GOT3 (cell line): ENCODE measurements around the gene SGMS1.

Experiments
- DNase-seq: peaks from one replicate; lab custom pipeline; 2025; ENCODE audit warnings: mixed read lengths; lab: John Stamatoyannopoulos, UW

SGMS1 gene

GRCh38 chr10:50610368-50610767, 13.4 kb downstream of the SGMS1 start:
- no peak for DNase-seq

- no peak for DNase-seq
Observed at GRCh38 chr10:50607356-50607925, 16.3 kb downstream of the SGMS1 start.

DNA sequence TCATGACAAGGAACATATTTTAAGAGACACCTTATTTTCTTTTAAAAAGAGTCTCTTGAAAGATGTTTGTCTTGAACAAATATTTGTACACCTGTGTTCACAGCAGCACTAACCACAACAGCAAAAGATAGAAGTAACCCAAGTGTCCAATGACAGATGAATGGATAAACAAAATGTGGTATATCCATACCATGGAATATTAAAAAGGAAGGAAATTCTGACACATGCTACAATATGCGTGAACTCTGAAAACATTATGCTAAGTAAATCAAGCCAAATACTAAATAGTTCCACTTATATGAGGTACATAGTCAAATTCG, 17.8 kb downstream of the SGMS1 start:
- no peak for DNase-seq

DNA sequence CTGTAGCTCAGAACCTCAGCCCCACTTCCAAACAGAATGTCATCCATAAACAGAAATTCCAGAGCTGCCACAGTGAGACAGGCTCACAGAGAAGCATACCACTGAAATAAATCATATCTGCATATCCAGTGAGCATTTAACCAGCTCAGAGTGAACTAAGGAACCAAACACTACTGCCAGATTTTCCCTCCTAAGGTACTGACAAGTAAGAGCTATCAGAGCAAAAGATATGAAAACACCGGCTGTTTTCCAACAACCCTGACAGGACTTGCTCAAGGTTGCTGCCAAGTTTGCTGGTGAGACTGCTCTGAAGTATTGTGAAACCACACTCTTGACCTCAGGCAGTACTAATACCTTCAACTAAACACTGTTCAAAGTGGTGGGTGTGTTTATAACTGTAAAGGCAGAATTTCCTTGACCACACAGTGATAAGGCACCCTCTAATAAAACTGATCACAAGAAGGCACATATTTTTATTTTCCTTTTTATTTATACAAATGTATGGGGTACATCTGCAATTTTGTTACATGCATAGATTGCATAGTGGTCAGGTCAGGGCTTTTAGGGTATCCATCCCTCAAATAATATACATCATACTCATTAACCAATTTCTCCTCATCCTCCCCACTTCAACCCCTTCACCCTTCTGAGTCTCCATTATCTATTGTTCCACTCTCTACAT, 18.3 kb downstream of the SGMS1 start:
- DNase-seq: no peak

GRCh38 chr10:50604809-50605208, 18.9 kb downstream of the SGMS1 start:
- DNase-seq: no peak

DNA sequence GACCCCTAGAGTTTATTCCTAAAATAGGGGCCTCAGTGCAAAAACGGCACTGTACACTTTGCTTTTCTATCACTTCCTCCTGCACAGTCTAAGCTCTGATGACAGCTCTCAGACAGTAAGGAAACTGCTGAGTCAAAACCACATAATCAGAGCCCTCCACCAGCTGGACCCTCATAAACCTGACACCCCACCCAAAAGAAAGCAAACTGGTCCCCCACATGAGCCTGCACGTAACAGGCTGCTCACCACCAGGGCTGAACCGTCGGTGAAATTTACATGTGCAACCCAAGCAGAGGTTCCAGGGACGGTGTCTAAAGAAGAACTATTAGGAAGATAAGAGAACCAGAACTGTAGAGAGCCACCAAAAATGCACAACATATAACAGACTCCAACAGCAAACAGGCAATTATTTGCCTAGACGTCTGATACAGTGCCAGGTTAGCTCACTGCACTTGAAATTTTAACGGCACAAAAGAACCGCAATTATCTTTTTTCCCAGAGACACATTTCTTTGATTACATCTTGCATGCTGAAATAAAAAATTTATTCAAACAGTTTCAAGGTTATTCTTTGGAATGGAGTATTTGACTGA, 19.6 kb downstream of the SGMS1 start:
- DNase-seq: no peak

- no peak for DNase-seq
Observed at GRCh38 chr10:50603151-50603850, 20.5 kb downstream of the SGMS1 start.

DNA sequence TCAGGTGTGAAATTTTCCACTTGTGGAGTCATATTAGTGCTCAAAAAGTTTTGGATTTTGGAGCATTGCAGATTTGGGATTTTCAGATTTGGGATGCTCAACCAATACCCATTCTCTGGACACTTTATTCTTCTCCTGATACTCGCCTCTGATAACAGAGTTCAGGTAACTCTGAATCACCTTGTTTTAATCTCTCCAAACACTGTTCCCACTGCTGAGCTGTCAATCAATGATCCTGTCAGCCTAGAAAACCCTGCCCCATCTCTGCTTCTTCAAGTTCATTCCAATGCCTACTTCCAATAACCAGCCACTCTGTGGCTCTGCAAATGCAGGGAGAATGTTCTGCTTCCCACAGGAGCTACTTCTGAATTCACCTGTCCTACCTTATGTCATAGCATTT, 21.8 kb downstream of the SGMS1 start:
- DNase-seq: no peak

GRCh38 chr10:50600831-50601477, 22.8 kb downstream of the SGMS1 start:
- DNase-seq: no peak

DNA sequence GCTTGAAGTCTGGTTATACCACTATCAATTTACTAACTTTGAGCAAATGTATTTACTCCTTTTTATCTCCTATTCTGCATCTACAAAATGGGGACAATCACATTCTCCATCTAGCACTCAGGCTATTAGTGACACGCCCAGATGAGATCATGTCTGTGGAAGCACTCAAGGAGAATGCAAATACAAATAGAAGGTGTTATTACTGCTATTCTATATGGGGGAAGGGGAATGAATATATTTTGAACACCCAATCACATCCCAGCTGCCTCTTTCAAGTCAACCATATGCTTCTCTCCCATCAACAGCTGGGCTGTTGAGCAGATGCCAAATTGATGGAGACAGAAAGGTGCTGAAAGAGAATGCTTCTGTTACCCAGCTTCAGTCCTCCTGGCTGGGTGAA, 23.5 kb downstream of the SGMS1 start:
- DNase-seq: no peak

- no peak for DNase-seq
Observed at GRCh38 chr10:50596897-50597296, 26.9 kb downstream of the SGMS1 start.

GRCh38 chr10:50596456-50596855, 27.3 kb downstream of the SGMS1 start:
- DNase-seq: no peak

- DNase-seq: no peak
Observed at GRCh38 chr10:50595785-50596184, 28.0 kb downstream of the SGMS1 start.

- no peak for DNase-seq
Observed at GRCh38 chr10:50593523-50594376, 30.0 kb downstream of the SGMS1 start.

GRCh38 chr10:50592961-50593418, 30.8 kb downstream of the SGMS1 start:
- no peak for DNase-seq

- DNase-seq: no peak
Observed at GRCh38 chr10:50590935-50591334, 32.8 kb downstream of the SGMS1 start.

DNA sequence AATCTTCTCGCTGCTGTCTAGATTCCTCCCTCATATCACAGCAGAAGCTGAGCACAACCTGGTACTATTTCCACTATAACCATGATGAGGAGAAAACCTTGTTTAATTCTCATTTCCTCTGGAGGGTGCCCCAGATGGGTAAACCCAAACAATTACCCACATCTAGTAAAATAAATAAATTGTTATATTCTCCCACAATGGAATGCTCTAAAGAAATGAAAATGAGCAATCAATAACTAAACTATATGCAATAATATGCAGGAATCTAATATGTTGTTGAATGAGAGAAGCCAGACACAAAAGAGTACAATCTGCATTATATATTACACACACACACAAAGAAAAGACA, 37.0 kb downstream of the SGMS1 start:
- no peak for DNase-seq

GRCh38 chr10:50585921-50586739, 37.6 kb downstream of the SGMS1 start:
- no peak for DNase-seq

GRCh38 chr10:50582766-50583762, 40.7 kb downstream of the SGMS1 start:
- no peak for DNase-seq

- DNase-seq: no peak
Observed at GRCh38 chr10:50582046-50582445, 41.7 kb downstream of the SGMS1 start.
